Neural progenitor cell (in vitro differentiated cells): ENCODE data around the gene ANKDD1A. TPM values are rescaled to one million over a fixed set of nuclear protein-coding genes. Genes with fewer than 3 reads are reported as not detected.

Experiments used
- DNase-seq: peaks from one replicate; pipeline ENCODE4 v3.0.0-alpha.2; 2016; ENCODE audit warnings: low spot score
- H2AFZ ChIP-seq: fragments of 200-600 bp; sonication (generic); replicated peaks from 2 replicates; pipeline ENCODE4 v1.6.1; 2016; ENCODE audit warnings: antibody characterized with exemption
- H3F3A ChIP-seq: fragments of 200-600 bp; sonication (generic); 2 replicates; pipeline ENCODE4 v1.6.1; 2016; ENCODE audit warnings: antibody characterized with exemption, low read depth
- H3K27ac ChIP-seq: fragments of 200-600 bp; sonication (generic); 2 replicates; pipeline ENCODE4 v1.5.1; 2016; ENCODE audit warnings: mild to moderate bottlenecking
- H3K27me3 ChIP-seq: fragments of 200-600 bp; sonication (generic); 2 replicates; pipeline ENCODE4 v1.6.1; 2016; ENCODE audit warnings: mild to moderate bottlenecking, moderate library complexity
- H3K36me3 ChIP-seq: fragments of 200-600 bp; sonication (generic); 2 replicates; pipeline ENCODE4 v1.5.1; 2016
- H3K4me1 ChIP-seq: fragments of 200-600 bp; sonication (generic); 2 replicates; pipeline ENCODE4 v1.6.1; 2016; ENCODE audit warnings: mixed run types
- H3K4me2 ChIP-seq: fragments of 200-600 bp; sonication (generic); 2 replicates; pipeline ENCODE4 v1.6.1; 2016
- H3K4me3 ChIP-seq: fragments of 200-600 bp; sonication (generic); 2 replicates; pipeline ENCODE4 v1.5.1; 2016
- H3K79me2 ChIP-seq: fragments of 200-600 bp; sonication (generic); 2 replicates; pipeline ENCODE4 v1.6.1; 2016; ENCODE audit warnings: low read depth
- H3K9ac ChIP-seq: fragments of 200-600 bp; sonication (generic); 2 replicates; pipeline ENCODE4 v1.6.1; 2016
- H3K9me3 ChIP-seq: fragments of 200-600 bp; sonication (generic); 2 replicates; pipeline ENCODE4 v1.5.1; 2016; ENCODE audit warnings: low read depth
- H4K20me1 ChIP-seq: fragments of 200-600 bp; sonication (generic); 2 replicates; pipeline ENCODE4 v1.6.1; 2016; ENCODE audit warnings: low read depth
- H3K27ac Mint-ChIP-seq: 3 replicates; pipeline ENCODE4 v1.8.0; 2021; ENCODE audit warnings: mixed read lengths
- H3K27me3 Mint-ChIP-seq: 2 replicates; pipeline ENCODE4 v1.8.0; 2022; ENCODE audit warnings: low read depth, mild to moderate bottlenecking, inconsistent platforms, moderate library complexity, mixed read lengths; ENCODE audit not compliant: insufficient read depth
- H3K36me3 Mint-ChIP-seq: 3 replicates; pipeline ENCODE4 v1.8.0; 2021; ENCODE audit warnings: mixed read lengths
- H3K4me1 Mint-ChIP-seq: 3 replicates; pipeline ENCODE4 v1.8.0; 2021; ENCODE audit warnings: mixed read lengths
- H3K4me3 Mint-ChIP-seq: 3 replicates; pipeline ENCODE4 v1.8.0; 2021; ENCODE audit warnings: mild to moderate bottlenecking, moderate library complexity, mixed read lengths
- H3K9me3 Mint-ChIP-seq: 3 replicates; pipeline ENCODE4 v1.8.0; 2020; ENCODE audit warnings: mixed read lengths
- CTCF ChIP-seq: fragments of 200-600 bp; sonication (generic); IDR thresholded peaks from 2 replicates; pipeline ENCODE4 v1.5.1; 2017; ENCODE audit warnings: antibody characterized with exemption, mild to moderate bottlenecking
- EZH2 ChIP-seq: fragments of 200-600 bp; sonication (generic); IDR thresholded peaks from 2 replicates; pipeline ENCODE4 v1.6.1; 2017; ENCODE audit warnings: antibody characterized with exemption, mild to moderate bottlenecking, moderate library complexity
- EZH2phosphoT487 ChIP-seq: fragments of 200-600 bp; sonication (generic); IDR thresholded peaks from 2 replicates; pipeline ENCODE4 v1.6.1; 2017; ENCODE audit warnings: antibody characterized with exemption
- total RNA-seq: library from RNA; depleted of rRNA; stranded (reverse); fragments of >200 nt; gene quantifications from 2 replicates; pipeline ENCODE4 v1.2.3, GENCODE V29; 2015; ENCODE audit warnings: low replicate concordance

The ANKDD1A gene
- total RNA-seq, 1 donor from 2014 or later, result 6.1 TPM

GRCh38 chr15:64993290-64993689, 81.6 kb downstream of the ANKDD1A start:
- TF ChIP-seq EZH2, result no peak
- TF ChIP-seq EZH2phosphoT487, result no peak
- TF ChIP-seq CTCF, result no peak
- Histone ChIP-seq H3F3A (peaks cover 28% of the 10 kb centered on the region), H3K9ac (no peak overlapping the region), H4K20me1 (no peaks in the 10 kb centered on the region), H3K9me3 (no peaks in the 10 kb centered on the region), H3K79me2 (peaks cover 15% of the 10 kb centered on the region), H3K27me3 (no peaks in the 10 kb centered on the region), H3K4me3 (no peak overlapping the region), H2AFZ (no peak overlapping the region), H3K4me1 (peaks cover 8% of the 10 kb centered on the region), H3K27ac (no peak overlapping the region), H3K4me2 (no peak overlapping the region), H3K36me3 (no peaks in the 10 kb centered on the region)
- Mint-ChIP-seq H3K36me3 (peaks cover under 1% of the 10 kb centered on the region), H3K27ac (no peak overlapping the region), H3K4me1 (peaks cover 22% of the 10 kb centered on the region), H3K9me3 (no peaks in the 10 kb centered on the region), H3K27me3 (peaks cover 3% of the 10 kb centered on the region), H3K4me3 (no peak overlapping the region)
- no peak for DNase-seq

GRCh38 chr15:64997066-64997465, 85.4 kb downstream of the ANKDD1A start:
- H3K27ac ChIP-seq, result no peak overlapping the region
- H2AFZ ChIP-seq, result no peak overlapping the region
- H3K36me3 ChIP-seq, result no peaks in the 10 kb centered on the region
- no peaks in the 10 kb centered on the region for H3K4me1 ChIP-seq
- H3K9ac ChIP-seq, result no peak overlapping the region
- H3K4me3 Mint-ChIP-seq, result no peak overlapping the region
- TF ChIP-seq EZH2phosphoT487, result no peak
- no peak for TF ChIP-seq CTCF
- TF ChIP-seq EZH2, result no peak
- H3K27me3 ChIP-seq, result no peaks in the 10 kb centered on the region
- H3F3A ChIP-seq, result no peaks in the 10 kb centered on the region
- no peaks in the 10 kb centered on the region for H3K9me3 ChIP-seq
- H3K4me3 ChIP-seq, result no peak overlapping the region
- H3K9me3 Mint-ChIP-seq, result no peaks in the 10 kb centered on the region
- no peak overlapping the region for H3K27ac Mint-ChIP-seq
- no peaks in the 10 kb centered on the region for H4K20me1 ChIP-seq
- peaks cover 4% of the 10 kb centered on the region for H3K36me3 Mint-ChIP-seq
- no peaks in the 10 kb centered on the region for H3K4me1 Mint-ChIP-seq
- H3K27me3 Mint-ChIP-seq, result no peaks in the 10 kb centered on the region
- DNase-seq, result no peak
- H3K79me2 ChIP-seq, result no peaks in the 10 kb centered on the region
- H3K4me2 ChIP-seq, result no peak overlapping the region

- Mint-ChIP-seq H3K9me3 (no peaks in the 10 kb centered on the region), H3K4me1 (no peaks in the 10 kb centered on the region), H3K27ac (no peak overlapping the region), H3K27me3 (no peaks in the 10 kb centered on the region), H3K4me3 (no peak overlapping the region), H3K36me3 (peaks cover 7% of the 10 kb centered on the region)
- Histone ChIP-seq H3K9me3 (no peaks in the 10 kb centered on the region), H3K4me2 (no peak overlapping the region), H3K27me3 (no peaks in the 10 kb centered on the region), H3K27ac (no peak overlapping the region), H3K9ac (no peak overlapping the region), H3K36me3 (no peaks in the 10 kb centered on the region), H3K4me1 (no peaks in the 10 kb centered on the region), H3K79me2 (no peaks in the 10 kb centered on the region), H4K20me1 (no peaks in the 10 kb centered on the region), H2AFZ (no peak overlapping the region), H3F3A (no peaks in the 10 kb centered on the region), H3K4me3 (no peak overlapping the region)
- no peak for DNase-seq
- no peak for TF ChIP-seq EZH2phosphoT487
- no peak for TF ChIP-seq CTCF
- no peak for TF ChIP-seq EZH2
Observed at GRCh38 chr15:64997745-64998375, 86.2 kb downstream of the ANKDD1A start.
